H1 (cell line): Measurements from ENCODE around the gene UTRN. TPM values are rescaled to one million over a fixed set of nuclear protein-coding genes. Genes with fewer than 3 reads are reported as not detected.

ENCODE experiments used
- SAP30 ChIP-seq: fragments of 300-600 bp; sonication (generic); IDR thresholded peaks from 2 replicates; pipeline ENCODE4 v1.7.1; 2012; ENCODE audit warnings: low read length, moderate library complexity, mild to moderate bottlenecking, inconsistent platforms; ENCODE audit not compliant: insufficient read depth, insufficient replicate concordance
- polyA plus RNA-seq, 7 experiments: library from polyadenylated mRNA; depleted of rRNA in 3 of 7; stranded (reverse) in 5 of 7; unstranded in 2 of 7; fragments of >200 nt in 5 of 7; fragments of 200-250 nt in 2 of 7; gene quantifications; 1 replicate in 5 of 7; 2 replicates in 1 of 7; 4 replicates in 1 of 7; pipeline versions ENCODE4 v1.2.1 to v1.2.3, GENCODE V29; 2011 to 2013; ENCODE audit warnings: missing spikeins in 2 of 7, mixed read lengths in 2 of 7
- total RNA-seq: library from RNA; stranded (reverse); fragmentation: NEBNext Ultra II Directional; extraction: Animal tissue kit (Norgen Biotek cat#: 25700); gene quantifications from 2 replicates; pipeline ENCODE4 v1.2.1, GENCODE V29; 2021
- TF ChIP-seq, protein P1 (sequence below), 3 experiments: IDR thresholded peaks; 1 replicate in 2 of 3; 2 replicates in 1 of 3; pipeline versions ENCODE4 v1.5.1 to v1.6.1; 2011; ENCODE audit warnings: low read length in 3 of 3, mild to moderate bottlenecking in 3 of 3, inconsistent platforms in 2 of 3, low read depth in 1 of 3, moderate library complexity in 1 of 3; ENCODE audit not compliant: insufficient read depth in 1 of 3; ENCODE audit errors: control extremely low read depth in 1 of 3

The UTRN gene
- total and polyA plus RNA-seq, 2 of the 8 experiments (the other 6 are each of a cell fraction or from before 2014, with no cell fraction given), result 25.0 to 112 TPM

DNA sequence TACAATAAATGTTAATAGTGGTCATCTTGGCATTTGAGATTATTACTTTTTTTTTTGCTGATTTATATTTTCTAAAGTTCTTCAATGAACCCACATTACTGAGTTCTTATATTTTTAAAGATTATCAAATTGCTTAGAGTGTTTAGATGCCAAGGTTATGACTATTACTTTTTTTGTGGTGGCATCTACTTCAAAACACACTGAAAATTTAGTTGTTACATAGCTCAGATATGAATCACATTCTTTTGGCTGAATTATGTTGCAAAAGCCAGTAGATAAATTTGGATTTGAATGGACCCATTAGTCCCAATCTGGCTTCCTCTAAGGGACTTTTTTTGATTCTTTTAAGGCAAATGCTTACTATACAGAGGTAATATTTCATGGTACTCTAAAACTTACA is 8.9 kb downstream of the UTRN start (continued):
- TF ChIP-seq, protein P1, sequence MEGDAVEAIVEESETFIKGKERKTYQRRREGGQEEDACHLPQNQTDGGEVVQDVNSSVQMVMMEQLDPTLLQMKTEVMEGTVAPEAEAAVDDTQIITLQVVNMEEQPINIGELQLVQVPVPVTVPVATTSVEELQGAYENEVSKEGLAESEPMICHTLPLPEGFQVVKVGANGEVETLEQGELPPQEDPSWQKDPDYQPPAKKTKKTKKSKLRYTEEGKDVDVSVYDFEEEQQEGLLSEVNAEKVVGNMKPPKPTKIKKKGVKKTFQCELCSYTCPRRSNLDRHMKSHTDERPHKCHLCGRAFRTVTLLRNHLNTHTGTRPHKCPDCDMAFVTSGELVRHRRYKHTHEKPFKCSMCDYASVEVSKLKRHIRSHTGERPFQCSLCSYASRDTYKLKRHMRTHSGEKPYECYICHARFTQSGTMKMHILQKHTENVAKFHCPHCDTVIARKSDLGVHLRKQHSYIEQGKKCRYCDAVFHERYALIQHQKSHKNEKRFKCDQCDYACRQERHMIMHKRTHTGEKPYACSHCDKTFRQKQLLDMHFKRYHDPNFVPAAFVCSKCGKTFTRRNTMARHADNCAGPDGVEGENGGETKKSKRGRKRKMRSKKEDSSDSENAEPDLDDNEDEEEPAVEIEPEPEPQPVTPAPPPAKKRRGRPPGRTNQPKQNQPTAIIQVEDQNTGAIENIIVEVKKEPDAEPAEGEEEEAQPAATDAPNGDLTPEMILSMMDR (IDR thresholded peaks at IDR 0.05; ENCODE audit: control extremely low read depth in 1 of 3, insufficient read depth in 1 of 3, low read depth in 1 of 3, low read length in 3 of 3), result no peak
- TF ChIP-seq SAP30, result no peak
